Activated effector memory CD4-positive, alpha-beta T cell treated with anti-CD3 and anti-CD28 coated beads, Interleukin-2, amount 50 U/mL, for 16 hours (primary cell): Measurements from ENCODE around the gene PPP2R5D.
"Not testable (repeated sequence)": the region's sequence is repeated elsewhere in the genome, so short reads cannot be mapped to it uniquely, and the experiment has no call there.

Experiments
- DNase-seq: peaks from one replicate; pipeline ENCODE4 v3.0.0-alpha.2; 2020

Gene PPP2R5D

DNA sequence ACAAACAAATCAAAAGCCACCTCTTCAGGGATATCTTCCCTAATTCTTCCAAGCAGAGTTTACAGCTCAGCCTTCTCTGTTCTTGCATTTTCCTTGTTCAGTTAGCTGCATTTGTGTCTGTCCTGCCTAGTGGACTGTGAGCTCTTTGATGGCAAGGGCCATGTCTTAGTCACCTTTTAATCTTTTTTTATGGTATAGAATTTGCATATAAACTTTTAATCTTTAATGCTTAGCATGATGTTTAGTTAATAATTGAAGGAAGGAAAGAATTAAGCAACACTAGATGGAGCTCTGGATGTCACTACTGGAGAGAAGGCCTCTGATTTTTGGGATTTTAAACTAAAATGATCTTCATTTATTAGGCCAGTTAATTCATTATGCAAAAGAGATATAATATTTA, 12.1 kb downstream of the PPP2R5D start:
- no peak for DNase-seq

DNA sequence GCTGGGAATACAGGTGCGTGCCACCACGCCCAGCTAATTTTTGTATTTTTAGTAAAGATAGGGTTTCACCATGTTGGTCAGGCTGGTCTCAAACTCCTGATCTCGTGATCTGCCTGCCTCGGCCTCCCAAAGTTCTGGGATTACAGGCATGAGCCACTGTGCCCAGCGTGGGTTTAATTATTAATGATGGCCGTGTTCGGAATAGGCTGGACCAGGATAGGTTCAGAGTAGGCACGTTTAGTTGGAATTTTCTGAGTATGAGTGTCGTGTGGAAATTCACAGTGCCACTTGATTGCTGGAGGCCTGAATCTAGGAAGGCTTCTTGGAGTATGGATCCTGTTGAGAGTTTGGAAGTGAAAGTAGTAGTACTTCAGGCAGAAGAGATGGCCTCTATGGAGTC, 13.8 kb downstream of the PPP2R5D start:
- DNase-seq: not testable (repeated sequence)

DNA sequence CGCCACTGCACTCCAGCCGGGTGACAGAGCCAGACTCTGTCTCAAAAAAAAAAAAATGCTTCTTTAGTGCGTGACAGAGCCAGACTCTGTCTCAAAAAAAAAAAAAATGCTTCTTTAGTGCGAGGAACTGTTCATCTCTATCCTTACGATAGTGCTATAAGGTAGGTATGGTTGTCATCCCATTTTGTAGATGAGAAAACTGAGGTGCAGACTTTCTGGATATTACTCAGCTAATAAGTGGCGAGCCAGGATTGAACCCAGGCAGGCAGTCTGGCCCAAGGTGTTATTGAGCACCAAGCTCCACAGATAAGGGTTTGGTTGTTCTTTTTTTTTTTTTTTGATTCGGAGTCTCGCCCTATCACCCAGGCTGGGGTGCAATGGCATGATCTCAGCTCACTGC, 17.5 kb downstream of the PPP2R5D start:
- DNase-seq: no peak

- no peak for DNase-seq
Measured at GRCh38 chr6:43005844-43006243, 21.5 kb downstream of the PPP2R5D start.

GRCh38 chr6:43006251-43006650, 21.9 kb downstream of the PPP2R5D start:
- DNase-seq: no peak

DNA sequence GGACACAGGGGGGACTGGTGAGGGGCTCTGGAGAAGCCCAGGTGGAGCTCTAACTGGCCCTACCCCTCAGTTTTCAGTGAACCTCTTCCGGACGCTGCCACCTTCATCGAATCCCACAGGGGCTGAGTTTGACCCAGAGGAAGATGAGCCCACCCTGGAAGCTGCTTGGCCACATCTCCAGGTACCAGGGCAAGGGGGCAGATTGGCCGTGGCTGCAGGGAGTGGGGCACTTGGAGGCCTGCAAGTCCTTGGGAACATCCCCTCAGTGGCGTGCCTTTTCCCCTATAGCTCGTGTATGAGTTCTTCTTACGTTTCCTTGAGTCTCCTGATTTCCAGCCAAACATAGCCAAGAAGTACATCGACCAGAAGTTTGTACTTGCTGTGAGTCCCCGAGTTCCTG, 22.8 kb downstream of the PPP2R5D start:
- no peak for DNase-seq

- peak; percentile 74 for DNase-seq
Measured at GRCh38 chr6:43009124-43009523, 24.8 kb downstream of the PPP2R5D start.

- DNase-seq: no peak
Measured at GRCh38 chr6:43011207-43011606, 26.8 kb downstream of the PPP2R5D start.

GRCh38 chr6:43012364-43012763, 28.0 kb downstream of the PPP2R5D start:
- no peak for DNase-seq

GRCh38 chr6:43013097-43013842, 28.9 kb downstream of the PPP2R5D start:
- no peak for DNase-seq

DNA sequence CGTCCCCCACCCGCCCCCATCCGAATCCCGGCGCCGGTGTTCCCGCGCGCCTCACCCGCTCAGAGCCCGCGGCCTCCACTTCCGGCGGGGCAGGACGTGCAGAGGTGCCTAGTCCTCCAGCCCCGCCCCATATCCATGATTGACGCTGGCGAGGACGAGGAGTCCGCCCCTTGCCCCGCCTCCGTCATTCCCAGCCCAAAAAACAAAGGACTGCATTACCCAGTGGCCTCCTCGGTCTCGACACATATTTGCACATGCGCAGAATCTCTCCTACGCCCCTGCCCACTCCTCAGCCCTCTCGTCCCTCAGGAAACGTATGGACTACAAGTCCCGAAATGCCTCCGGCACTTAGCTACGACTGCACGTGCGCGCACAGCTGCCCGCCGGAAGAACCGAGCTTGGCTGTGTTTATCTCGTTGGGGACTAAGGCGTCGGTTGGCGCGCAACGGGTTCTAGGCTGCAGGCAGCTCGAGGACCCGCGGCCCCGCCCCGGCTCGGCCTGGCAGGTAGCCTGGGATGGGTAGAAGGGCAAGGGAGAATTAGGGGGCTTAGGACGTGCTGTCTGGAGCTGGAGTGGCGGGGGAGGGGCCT, 29.6 kb downstream of the PPP2R5D start, which contains the start of the genes KLHDC3 and MEA1:
TSS of gene KLHDC3 (plus strand) at position 407 of the 591 bp plus-strand sequence. CDS start 2,944 bp downstream, outside the sequence.
TSS of gene MEA1 (minus strand) at position 104 of the 591 bp plus-strand sequence. CDS start 133 bp downstream, outside the sequence.
- DNase-seq: peak; percentile 100

GRCh38 chr6:43014434-43014909, 30.1 kb downstream of the PPP2R5D start:
- DNase-seq: no peak

DNA sequence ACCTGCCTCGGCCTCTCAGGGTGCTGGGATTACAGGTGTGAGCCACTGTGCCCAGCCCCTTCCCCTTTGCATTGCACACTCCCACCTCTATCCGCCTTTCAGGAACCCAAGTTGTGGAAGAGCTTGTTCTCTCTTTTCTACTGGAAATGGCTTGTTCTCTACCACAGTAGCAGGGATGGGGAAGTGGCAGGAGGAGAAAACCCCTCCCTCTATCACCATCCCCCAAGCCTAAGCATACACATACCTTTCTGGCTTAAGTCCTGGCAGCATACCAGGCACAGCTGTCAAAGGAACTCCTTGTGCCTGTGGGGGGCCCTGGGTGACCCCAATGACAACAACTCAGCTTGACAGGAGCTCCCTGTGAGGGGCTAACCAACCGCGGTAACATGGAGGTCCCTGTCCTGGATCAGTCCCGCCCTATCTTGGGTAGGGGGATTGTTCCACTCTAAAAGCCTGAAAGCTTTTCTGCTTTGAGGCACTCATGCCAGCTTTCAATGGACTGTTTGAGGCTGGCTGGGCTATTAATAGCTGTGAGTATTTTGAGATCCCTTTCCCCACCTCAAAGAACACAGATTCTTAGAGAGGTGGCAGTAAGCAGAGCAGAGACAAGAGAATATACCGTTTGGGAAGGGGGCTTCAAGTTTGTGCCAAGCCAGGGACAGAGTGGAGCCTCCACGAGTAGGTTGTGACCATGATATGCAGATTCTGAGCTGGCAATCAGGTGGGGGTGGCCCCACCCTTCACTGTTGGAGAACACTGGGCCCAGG, 32.0 kb downstream of the PPP2R5D start:
- DNase-seq: no peak

DNA sequence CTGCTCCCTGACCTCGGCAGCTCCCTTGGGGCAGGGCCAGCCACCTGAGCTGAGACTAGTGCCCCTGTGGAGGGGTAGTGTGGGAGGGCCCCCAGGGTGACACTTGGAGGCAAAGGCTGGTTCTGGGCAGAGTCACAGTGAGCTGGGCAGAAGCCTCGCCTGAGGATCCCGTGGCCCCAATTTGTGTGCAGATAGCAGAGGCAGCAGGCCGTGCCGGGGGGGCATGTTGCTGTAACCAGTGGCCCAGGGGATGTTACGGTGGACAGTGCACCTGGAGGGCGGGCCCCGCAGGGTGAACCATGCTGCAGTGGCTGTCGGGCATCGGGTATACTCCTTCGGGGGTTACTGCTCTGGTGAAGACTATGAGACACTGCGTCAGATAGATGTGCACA, 32.6 kb downstream of the PPP2R5D start:
- DNase-seq: no peak

DNA sequence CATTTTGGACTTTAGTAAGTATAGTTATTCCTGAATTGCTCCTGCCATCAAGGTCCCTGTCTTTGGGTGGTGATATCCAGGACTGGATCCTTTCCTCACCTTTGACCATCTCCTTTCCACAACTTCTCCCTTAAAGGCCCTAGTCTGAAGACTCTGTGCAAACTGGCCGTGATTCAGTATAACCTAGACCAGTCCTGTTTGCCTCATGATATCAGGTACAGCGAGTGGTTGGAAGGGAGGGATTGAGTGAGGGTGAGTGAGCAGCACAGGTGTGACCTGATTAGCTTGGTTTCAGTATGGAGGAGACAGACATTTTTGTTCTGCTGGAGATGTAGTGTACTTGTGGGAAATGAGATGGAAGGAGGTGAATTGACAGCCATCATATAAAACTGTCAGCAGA, 34.8 kb downstream of the PPP2R5D start:
- no peak for DNase-seq

- DNase-seq: no peak
Measured at GRCh38 chr6:43020052-43020705, 35.8 kb downstream of the PPP2R5D start.

DNA sequence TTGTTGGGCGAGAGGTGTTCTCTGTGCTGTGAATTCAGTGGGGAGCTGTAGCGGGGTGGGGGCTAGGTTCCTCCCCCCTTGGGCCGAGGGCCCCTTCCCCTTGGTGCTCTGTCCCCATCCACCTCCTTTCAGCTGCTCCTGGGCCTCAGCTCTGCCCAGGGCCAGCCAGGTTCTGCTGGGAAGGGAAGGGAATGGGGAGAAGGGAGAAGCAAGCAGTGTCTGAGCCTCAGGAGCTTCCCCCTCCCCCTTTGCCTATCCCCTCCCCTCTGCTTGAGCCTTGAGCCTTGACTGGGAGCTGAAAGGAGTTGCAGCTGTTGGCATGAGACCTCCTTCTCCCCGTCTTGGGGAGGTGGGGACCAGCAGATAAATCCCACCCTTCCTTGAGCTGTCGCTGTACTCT, 36.5 kb downstream of the PPP2R5D start:
- DNase-seq: no peak

GRCh38 chr6:43021270-43022047, 37.1 kb downstream of the PPP2R5D start, which contains the start of gene RRP36:
Gene RRP36 (plus strand): TSS chr6:43021623. CDS start chr6:43021655, 32 bp downstream.
- DNase-seq: peak; percentile 91

- DNase-seq: no peak
Measured at GRCh38 chr6:43024436-43024835, 40.1 kb downstream of the PPP2R5D start.

- DNase-seq: no peak
Measured at GRCh38 chr6:43026365-43026764, 42.0 kb downstream of the PPP2R5D start.

- DNase-seq: no peak
Measured at GRCh38 chr6:43029120-43029519, 44.8 kb downstream of the PPP2R5D start.

GRCh38 chr6:43032326-43032725, 48.0 kb downstream of the PPP2R5D start:
- no peak for DNase-seq
